GM21717 (cell line): ENCODE results near the gene CEP112.
"Not testable (repeated sequence)": the region's sequence is repeated elsewhere in the genome, so short reads cannot be mapped to it uniquely, and the experiment has no call there.

Source experiments
- ATAC-seq: cut with Tn5 transposase; IDR thresholded peaks from one replicate; pipeline ENCODE4 v1.9.1; 2021; ENCODE audit warnings: mild to moderate bottlenecking, moderate library complexity; ENCODE audit not compliant: unreplicated experiment

Gene CEP112

DNA sequence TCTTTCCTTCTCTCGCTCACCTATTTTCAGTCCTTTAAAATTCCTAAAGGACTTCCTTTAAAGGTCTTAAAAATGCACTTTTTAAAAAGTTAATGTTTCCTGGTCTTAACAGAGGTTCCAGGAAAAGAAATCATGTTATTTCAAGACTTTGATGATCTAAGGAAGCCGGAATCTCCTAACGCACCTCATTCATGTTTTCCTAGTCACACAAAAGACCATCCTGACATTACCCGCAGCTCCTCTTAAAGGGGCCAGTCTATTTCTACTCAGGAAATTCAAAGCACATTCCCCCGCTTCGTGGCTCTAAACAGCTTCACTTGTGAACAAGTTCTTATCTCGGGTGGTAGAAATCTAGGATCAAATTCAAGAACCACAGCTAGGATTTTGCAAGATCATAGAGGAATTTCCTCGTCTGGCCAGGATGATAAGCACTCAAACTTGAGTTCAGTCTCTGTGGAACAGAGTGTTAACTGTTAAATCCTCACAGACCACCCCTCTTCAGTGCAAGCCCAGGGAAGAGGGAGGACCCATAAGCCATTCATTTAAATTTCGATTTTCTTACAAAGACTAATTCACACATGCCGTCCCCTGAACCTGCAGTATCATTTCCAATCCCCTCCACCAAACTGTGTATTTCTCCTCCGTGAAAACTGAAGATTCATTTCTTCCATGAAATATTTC, 493.4 kb downstream of the CEP112 start:
- ATAC-seq: no peak

DNA sequence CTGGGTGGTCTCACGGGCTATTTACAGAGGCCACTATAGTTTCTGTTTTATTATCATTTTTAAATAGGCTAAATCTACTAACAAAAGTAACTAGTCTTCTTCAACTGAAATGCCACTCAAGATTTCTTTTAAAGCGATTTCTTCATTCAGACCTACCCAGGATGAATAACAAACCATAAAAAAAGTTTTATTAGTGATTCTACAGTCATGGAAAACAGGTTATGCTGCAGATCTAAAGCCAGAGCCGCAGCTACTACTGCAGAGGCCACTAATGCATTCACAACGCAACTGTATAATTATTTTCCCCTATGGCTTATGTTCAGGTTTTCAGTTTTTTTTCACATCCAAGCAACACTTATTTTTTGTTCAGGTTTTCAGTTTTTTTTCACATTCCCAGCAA, 494.3 kb downstream of the CEP112 start:
- no peak for ATAC-seq

DNA sequence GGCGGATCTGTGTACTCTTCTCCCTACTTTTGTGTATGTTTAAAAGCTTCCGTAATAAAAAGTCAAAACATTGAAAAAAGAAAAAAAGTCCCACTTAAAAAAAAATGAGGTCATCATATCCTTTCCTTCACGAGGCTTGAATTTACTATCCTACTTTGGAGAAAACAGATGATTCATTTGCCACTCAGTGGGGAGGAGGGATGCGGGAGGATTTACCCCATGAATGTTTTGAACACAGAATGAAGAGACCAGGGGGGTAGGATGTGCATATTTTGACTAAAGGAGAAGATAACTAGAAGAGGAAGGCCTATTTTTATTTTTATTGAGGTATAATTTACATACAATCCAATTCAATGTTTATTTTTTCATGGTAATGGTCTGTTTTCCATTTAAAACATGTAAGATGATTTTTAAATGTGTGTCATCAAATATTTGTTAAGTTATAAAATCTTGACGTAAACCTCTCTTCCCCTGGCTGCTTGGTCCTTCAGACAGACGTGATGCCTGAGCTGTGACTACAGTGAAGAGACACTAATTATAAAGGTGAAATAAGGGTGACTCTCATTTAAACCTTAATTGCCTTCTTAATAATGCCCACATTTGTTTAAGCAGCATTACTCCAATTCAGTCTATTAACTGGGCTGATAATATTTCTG, 495.1 kb downstream of the CEP112 start:
- ATAC-seq: no peak

DNA sequence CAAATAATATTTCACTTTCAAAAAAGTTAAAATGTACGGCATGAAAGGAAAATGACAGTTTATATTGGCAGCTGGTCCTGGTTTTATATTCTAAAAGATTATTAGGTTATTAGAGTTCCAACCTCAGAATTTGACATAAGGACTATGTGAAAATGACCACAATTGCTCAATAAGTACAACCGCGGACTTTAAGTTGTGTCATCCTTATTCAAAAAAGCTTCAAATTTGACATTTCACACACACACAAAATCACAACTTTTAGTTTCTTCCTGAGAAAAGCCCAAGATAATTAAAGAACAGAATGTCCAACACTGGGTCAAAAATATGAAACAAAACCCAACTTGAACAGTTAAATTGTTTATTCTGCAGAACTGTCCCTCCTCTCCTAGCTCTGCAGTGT, 497.3 kb downstream of the CEP112 start:
- ATAC-seq: no peak

DNA sequence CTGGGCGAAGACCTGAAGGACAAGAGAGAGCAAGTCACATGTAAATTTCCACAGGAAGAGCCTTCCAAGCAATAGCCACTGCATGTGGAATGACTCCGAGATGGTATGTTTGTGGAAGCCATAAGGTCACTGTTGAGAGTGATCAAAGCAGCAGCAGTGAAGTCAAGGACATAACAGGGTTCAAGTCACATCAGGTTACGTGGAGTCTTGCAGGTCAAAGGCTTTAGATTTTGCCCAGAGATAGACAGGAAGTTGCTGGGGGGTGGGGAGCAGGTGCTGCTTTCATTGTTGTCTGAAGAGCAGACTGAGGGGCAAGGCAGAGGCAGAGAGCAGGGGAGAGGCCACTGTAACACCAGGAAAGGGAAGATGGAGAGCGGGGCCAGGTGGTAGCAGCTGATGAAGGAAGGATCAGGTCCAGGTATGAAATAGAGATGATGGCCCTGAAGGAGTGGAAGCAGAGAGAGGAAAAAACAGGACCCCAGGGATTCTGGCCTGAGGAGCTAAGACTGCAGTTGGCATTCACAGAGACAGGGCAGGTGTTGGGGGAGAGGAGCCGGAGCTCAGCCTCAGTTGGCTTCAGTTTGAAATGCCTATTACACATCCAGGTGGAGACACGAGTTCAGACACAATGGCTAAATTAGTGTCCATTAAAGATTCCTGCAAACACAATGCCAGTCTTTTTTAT, 501.2 kb downstream of the CEP112 start:
- no peak for ATAC-seq

DNA sequence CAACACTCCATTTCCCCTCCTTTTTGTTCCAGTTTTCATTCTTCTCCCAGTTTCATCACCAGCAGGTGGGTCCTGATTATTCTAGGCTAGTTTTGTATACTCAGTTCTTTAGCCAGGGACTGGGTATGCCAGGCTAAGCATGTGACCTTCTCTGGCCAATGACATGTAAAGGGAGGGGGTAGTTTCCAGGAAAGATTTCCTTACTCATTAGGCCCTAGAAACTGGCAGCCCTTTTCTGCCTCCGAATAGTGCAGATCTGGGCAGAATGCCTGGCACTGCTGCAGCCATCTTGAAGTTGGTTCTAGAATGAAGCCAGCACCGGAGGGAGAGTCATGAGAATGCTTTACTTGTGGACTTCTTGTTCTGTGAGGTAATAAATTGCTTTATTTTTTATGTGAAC, 503.6 kb downstream of the CEP112 start:
- ATAC-seq: no peak

DNA sequence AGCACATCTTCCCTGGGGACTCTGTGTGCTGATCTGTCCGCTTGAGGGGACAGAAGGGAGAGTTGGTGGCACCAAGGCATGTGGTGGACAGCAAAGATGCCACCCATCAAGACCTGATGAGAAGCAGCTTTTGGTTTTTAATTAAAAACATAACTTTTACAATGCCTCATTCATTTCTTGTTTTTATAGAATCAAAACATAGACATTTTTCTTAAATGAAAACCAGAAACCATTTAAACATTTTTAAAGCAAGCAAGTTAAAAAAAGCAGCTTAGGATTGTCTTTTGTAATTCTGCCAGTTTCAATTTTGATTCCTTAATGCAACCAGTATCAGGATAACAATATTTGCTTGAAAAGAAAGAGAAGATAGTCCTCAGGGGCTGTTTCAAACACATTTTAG, 506.8 kb downstream of the CEP112 start:
- no peak for ATAC-seq

DNA sequence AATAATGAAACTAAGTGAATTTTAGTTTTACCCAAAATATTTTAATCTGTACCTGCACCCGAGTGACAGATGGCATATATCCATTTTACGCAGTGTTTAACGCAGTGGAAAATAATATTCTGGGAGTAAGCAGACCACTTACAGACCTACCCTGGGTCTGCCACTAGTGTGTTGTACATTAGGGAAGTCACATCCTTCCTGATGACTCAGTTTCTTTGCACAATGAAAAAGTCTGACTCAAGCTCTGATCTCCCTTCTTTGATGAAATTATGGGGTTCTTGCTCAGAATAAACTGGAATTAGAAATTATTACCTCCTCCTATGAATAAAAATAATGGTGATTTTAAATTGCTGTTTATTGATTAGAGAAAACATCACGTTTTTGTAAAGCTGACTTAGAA, 507.3 kb downstream of the CEP112 start:
- no peak for ATAC-seq

DNA sequence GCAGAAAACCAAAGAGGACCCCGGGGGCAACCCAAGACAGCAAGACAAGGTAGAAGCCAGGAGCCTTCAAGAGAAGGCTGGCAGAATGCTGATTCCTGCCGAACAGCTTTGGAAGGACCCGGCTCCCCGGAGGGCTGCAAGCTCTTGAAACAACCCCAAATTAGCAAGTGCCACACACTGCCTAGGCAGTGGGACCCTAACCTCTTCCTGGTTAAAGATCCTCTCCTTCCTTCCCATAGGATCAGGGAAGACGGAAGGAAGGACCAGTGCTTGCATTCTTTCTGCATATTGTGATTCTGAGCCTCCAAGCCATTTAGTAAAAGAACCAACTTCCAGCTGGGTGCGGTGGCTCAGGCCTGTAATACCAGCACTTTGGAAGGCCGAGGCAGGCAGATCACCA, 508.5 kb downstream of the CEP112 start:
- no peak for ATAC-seq

DNA sequence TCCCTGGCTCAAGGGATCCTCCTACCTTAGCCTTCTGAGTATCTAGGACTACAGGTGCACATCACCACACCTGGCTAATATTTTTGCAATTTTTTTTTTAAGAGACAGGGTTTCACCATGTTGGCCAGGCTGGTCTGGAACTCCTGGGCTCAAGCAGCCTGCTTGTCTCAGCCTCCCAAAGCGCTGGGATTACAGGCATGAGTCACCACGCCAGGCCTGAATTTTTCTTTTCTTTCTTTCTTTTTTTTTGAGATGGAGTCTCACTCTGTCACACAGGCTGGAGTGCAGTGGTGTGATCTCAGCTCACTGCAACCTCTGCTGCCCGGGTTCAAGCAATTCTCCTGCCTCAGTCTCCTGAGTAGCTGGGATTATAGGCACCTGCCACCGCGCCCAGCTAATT, 510.2 kb downstream of the CEP112 start:
- ATAC-seq: not testable (repeated sequence)

DNA sequence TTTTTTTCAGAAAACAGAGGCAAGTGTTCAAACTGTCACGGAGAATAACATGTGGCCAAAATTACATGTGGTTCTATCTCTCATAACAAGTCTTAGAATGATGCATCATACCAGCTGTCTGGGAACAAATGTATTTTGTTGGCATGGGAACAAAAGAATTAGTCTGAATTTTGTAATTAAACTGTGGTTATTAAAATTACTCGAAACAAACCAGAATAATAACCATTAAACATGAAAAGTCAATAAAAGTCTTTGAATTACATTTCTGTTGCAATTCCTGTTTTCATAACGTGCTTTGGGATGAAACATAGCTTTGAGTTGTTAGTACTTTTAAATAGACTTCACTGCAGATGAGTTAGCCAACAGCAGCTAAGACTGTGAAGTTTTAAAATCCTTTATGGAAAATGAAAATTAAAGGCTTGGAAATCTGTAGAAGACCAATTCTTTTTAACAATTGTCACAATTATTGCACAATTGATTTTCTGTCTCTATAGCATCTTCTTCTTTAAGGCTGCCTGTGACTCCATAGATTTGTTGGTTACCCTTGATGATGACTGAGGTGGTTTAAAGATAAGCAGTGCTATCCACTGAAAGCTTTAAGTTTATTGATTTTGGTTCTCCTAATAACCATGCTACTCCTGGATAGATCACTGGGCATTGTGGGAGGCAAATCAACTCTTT, 512.6 kb downstream of the CEP112 start:
- no peak for ATAC-seq

DNA sequence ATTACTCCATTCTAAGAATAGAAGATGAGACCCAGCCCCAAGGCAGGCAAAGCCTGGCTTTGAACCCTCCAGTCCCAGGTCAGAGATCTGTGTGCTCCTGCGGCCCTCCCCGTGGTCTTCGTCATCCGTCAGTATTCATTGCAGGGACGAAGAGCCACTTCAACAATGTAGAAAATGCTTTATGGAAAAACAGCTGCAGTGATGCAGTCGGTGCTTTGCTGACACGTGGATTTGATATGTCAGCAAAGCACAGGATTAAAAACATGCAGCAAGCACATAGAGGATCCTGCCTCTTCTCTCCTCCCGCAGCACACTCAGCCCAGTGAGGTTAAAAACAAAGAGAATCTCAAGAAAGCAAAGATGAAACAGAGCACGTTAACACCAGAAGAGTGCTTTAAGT, 513.4 kb downstream of the CEP112 start:
- no peak for ATAC-seq

DNA sequence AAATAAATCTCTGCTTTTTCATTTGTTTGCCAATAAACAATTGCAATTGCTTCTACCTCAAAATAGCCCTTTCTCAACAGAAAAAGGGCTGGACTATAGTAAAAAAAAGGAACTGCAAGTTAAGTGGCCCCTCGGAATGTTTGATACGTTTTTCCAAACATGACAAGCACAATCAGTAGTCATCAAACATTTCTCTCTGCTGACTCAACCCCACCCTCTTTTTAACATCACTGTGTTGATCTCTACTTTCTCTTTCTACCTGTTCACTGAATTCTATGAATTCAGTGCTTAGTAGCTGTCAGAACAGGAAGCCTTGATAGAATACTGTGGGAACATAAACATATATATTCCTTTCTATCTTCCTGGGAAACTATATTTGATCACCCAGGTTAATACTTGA, 514.0 kb downstream of the CEP112 start:
- ATAC-seq: no peak

DNA sequence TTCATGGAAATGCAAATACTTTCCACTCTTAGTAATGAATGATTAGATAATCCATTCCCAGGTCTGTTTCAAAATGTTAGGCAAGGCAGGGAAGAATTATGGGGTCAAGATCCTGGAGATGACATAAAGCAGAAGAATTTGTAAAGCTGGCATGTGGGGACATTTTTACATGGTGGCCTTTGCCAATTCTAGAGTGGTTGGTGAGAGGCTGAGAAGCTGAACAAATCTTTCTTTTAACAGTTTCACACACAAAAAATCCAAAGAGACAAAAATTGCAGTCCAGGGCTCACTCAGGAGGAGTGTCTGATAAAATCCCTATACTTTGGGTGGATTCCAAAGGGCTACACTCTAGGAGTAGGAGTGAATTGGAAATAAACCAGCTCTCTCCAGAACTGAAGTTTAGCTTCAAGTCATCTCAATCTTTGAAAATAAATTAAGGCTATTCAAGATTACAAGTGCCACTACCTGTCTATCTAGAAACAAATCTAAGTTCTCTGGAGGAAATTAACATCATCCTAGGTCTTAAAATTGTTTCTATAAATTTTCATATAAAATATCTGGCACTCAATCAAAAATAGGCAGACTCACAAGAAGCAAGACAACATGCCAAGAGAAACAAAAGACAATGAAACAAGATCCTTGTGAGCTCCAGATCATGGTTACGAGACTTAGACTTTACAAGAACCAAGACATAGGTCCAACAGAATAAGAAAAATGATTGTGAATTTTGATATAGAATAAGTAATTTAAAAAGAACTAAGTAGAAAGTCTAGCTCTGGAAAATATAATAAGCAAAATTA, 517.5 kb downstream of the CEP112 start:
- ATAC-seq: no peak

DNA sequence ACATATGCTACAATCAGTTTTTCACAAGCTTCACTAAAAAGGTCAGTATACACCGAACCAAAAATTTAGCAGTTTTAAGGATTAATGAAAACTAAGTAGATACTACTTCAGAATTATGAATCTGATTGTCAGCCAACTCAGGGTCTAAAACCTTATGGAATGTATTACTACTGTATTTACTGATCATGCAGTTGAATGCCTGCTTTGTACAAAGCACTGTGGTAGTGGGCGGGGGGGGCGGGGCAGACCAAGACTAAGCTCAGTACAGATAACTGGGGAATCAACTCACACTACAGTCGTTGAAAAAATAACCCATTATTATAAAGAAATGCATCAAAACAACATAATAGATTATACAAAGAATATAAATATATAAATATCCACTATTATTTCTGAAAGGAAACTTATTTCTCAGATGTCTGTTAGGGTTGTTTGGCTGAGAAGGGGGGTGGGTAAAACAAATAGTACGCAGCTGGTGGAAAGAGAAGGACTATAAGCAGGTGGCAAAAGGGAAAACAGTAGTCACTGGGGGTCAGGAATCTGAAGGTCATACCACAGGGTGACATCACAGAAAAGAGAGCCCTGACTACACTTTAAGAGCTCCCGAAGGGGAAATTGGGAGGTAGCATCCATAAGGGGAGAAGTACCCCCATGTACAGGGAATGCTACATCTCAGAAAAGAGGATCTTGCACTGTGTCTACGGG, 521.1 kb downstream of the CEP112 start:
- no peak for ATAC-seq

DNA sequence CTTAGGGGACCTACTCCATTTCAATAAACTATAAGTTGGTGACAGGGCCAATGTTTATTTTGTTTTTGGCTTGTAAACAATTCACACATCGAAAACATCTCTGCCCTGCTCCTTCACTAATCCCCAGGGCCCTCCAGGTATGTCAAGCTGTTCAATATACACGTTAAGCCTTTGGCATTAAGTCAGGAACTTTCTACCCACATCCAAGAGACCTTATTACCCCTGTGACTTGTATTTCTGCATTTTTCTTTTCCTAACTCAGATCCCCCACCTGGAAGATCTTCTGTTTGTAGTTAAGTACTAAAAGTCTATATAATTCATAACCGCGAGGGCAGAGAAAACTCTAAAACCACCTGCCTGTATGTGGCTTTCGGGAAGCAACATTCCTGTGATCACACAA, 523.7 kb downstream of the CEP112 start:
- ATAC-seq: no peak

DNA sequence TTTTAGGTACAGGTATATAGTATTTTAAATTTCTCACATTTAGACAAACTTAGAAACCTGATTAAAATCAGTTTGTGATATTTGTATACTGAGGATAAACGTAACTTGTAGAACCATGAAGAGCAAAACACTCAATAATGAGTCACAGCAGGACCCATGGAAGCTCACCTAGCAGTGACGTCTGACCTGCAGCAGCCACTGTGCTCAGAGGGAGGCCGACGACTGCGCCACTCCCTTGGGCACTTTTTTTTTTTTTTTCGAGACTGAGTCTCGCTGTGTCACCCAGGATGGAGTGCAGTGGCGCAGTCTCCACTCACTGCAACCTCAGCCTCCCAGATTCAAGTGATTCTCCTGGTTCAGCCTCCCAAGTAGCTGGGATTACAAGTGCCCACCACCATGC, 524.3 kb downstream of the CEP112 start:
- ATAC-seq: no peak

DNA sequence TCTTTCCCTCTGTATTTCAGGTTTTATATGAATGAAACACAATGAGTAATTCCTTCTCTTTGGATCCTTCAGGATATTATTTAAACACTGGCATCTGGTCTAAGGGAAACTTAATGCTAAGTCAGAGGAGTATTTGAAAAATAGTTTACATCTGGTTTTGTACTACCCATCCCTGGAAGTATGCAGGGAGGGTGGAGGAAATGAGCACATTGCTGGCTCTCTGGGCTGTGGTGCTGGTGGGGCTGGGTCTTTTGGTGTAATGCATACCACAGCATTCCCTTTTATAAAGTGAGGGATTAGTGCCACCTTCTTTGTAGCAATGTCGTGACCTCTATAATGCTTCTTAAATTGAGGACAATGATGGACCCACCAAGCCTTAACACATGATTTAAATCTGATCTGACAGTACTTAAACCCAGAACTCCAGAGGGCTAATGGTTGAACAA, 525.0 kb downstream of the CEP112 start:
- ATAC-seq: no peak

DNA sequence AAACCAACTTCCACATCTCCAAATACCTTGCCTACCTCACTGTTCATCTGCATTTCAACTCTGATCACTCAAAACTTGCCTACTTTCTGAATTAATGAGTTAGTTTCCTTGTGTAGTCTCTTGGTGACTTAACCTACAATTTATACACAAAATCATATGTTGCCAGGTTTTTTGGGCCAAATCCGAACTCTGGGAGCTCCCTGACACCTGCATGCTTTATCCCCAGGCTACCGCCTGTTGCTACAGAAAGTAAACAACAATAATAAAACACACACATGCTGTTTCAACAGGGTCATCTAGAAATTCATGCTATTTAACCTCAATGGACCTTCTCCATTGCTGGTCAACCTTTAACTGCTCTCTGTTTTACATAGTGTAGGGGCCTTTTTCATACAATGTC, 526.0 kb downstream of the CEP112 start:
- no peak for ATAC-seq

DNA sequence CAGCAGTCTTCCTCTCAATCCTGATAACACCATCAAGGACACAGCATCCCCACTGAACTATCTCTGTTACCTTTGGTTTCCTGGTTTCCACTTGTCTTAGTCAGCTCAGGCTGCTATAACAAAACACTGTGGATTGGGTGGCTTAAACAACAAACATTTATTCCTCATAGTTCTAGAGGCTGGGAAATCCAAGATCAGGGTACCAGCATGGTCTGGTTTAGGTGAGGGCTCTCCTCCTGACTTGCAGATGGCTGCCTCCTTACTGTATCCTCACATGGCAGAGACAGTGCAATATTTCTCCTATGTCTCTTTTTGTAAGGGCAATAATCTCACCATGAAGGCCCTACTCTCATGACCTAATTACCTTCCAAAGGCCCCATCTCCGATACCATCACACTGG, 527.2 kb downstream of the CEP112 start:
- no peak for ATAC-seq
